HEK293 (cell line): Measurements from ENCODE around the gene PKLR.
A peak's percentile ranks its signal among the peaks of the same experiment; 100 is the strongest.

Experiments used
- YY2 ChIP-seq: fragments of 450-650 bp; formaldehyde crosslinking; IDR thresholded peaks from 2 replicates; pipeline ENCODE4 v1.5.1; 2016; ENCODE audit warnings: missing biosample characterization, missing genetic modification characterization
- ZBTB48 ChIP-seq: fragments of 450-650 bp; formaldehyde crosslinking; IDR thresholded peaks from 2 replicates; pipeline ENCODE4 v1.5.1; 2016; ENCODE audit warnings: missing biosample characterization, missing genetic modification characterization
- ZEB2 ChIP-seq: fragments of 450-650 bp; formaldehyde crosslinking; IDR thresholded peaks from 2 replicates; pipeline ENCODE4 v1.5.1; 2016; ENCODE audit warnings: missing biosample characterization, missing genetic modification characterization
- ZFP41 ChIP-seq: fragments of 450-650 bp; formaldehyde crosslinking; IDR thresholded peaks from 2 replicates; pipeline ENCODE4 v1.5.1; 2016; ENCODE audit warnings: missing biosample characterization, missing genetic modification characterization, borderline replicate concordance
- ZIC2 ChIP-seq: fragments of 450-650 bp; formaldehyde crosslinking; IDR thresholded peaks from 2 replicates; pipeline ENCODE4 v1.5.1; 2016; ENCODE audit warnings: missing biosample characterization, missing genetic modification characterization
- ZNF24 ChIP-seq: fragments of 450-650 bp; formaldehyde crosslinking; IDR thresholded peaks from 2 replicates; pipeline ENCODE4 v1.5.1; 2016; ENCODE audit warnings: missing biosample characterization, missing genetic modification characterization
- ZNF274 ChIP-seq, 2 experiments: fragments of 200-500 bp in 1 of 2; fragments of 450-650 bp in 1 of 2; sonication (Bioruptor generic) in 1 of 2; formaldehyde crosslinking in 1 of 2; IDR thresholded peaks; 2 replicates each; pipeline versions ENCODE4 v1.5.1 to v1.6.1; 2014 to 2016; ENCODE audit warnings: borderline replicate concordance in 1 of 2, inconsistent platforms in 1 of 2, low read length in 1 of 2, missing biosample characterization in 1 of 2, missing genetic modification characterization in 1 of 2
- ZNF350 ChIP-seq: fragments of 450-650 bp; formaldehyde crosslinking; IDR thresholded peaks from 2 replicates; pipeline ENCODE4 v1.5.0; 2017; ENCODE audit warnings: missing biosample characterization, mild to moderate bottlenecking, missing genetic modification characterization
- ZNF37A ChIP-seq: fragments of 450-650 bp; IDR thresholded peaks from 2 replicates; pipeline ENCODE4 v1.5.1; 2018; ENCODE audit warnings: missing biosample characterization, missing genetic modification characterization
- ZNF510 ChIP-seq: fragments of 450-650 bp; formaldehyde crosslinking; IDR thresholded peaks from 2 replicates; pipeline ENCODE4 v1.5.1; 2018; ENCODE audit warnings: mild to moderate bottlenecking, missing genetic modification characterization, missing biosample characterization; ENCODE audit not compliant: insufficient replicate concordance
- ZNF585B ChIP-seq: fragments of 450-650 bp; formaldehyde crosslinking; IDR thresholded peaks from 2 replicates; pipeline ENCODE4 v1.5.1; 2016; ENCODE audit warnings: missing biosample characterization, missing genetic modification characterization
- ZNF596 ChIP-seq: fragments of 450-650 bp; IDR thresholded peaks from 2 replicates; pipeline ENCODE4 v1.5.0; 2018; ENCODE audit warnings: missing biosample characterization, mild to moderate bottlenecking, missing genetic modification characterization, moderate library complexity
- ZNF600 ChIP-seq: fragments of 450-650 bp; formaldehyde crosslinking; IDR thresholded peaks from 2 replicates; pipeline ENCODE4 v1.5.1; 2016; ENCODE audit warnings: missing biosample characterization, missing genetic modification characterization
- ZNF658 ChIP-seq: fragments of 450-650 bp; formaldehyde crosslinking; IDR thresholded peaks from 2 replicates; pipeline ENCODE4; 2016; ENCODE audit warnings: missing biosample characterization, missing genetic modification characterization
- ZNF747 ChIP-seq: fragments of 450-650 bp; formaldehyde crosslinking; IDR thresholded peaks from 2 replicates; pipeline ENCODE4 v1.5.1; 2016; ENCODE audit warnings: missing biosample characterization, missing genetic modification characterization
- ZNF776 ChIP-seq: fragments of 450-650 bp; formaldehyde crosslinking; IDR thresholded peaks from 2 replicates; pipeline ENCODE4 v1.5.0; 2017; ENCODE audit warnings: missing biosample characterization, missing genetic modification characterization, borderline replicate concordance
- ZNF843 ChIP-seq: fragments of 450-650 bp; formaldehyde crosslinking; IDR thresholded peaks from 2 replicates; pipeline ENCODE4 v1.5.1; 2016; ENCODE audit warnings: missing biosample characterization, missing genetic modification characterization
- ZSCAN30 ChIP-seq: fragments of 450-650 bp; IDR thresholded peaks from 2 replicates; pipeline ENCODE4 v1.5.1; 2018; ENCODE audit warnings: missing biosample characterization, mild to moderate bottlenecking, missing genetic modification characterization, moderate library complexity
- ZXDB ChIP-seq: fragments of 450-650 bp; formaldehyde crosslinking; IDR thresholded peaks from 2 replicates; pipeline ENCODE4 v1.5.1; 2016; ENCODE audit warnings: missing biosample characterization, missing genetic modification characterization
- TF ChIP-seq, protein P1 (sequence below): fragments of 450-650 bp; formaldehyde crosslinking; IDR thresholded peaks from 2 replicates; pipeline ENCODE4 v1.5.1; 2016; ENCODE audit warnings: missing biosample characterization, missing genetic modification characterization, borderline replicate concordance
- TF ChIP-seq, protein P2 (sequence below): fragments of 450-650 bp; formaldehyde crosslinking; IDR thresholded peaks from 2 replicates; pipeline ENCODE4 v1.5.1; 2017; ENCODE audit warnings: missing biosample characterization, mild to moderate bottlenecking, missing genetic modification characterization, moderate library complexity
- TF ChIP-seq, protein P3 (sequence below): fragments of 450-650 bp; formaldehyde crosslinking; conservative IDR thresholded peaks from 2 replicates; pipeline ENCODE4 v1.5.1; 2016; ENCODE audit warnings: low read depth, missing biosample characterization, missing genetic modification characterization
- TF ChIP-seq, protein P4 (sequence below): fragments of 450-650 bp; formaldehyde crosslinking; IDR thresholded peaks from 2 replicates; pipeline ENCODE4 v1.5.1; 2017; ENCODE audit warnings: missing biosample characterization, missing genetic modification characterization
- TF ChIP-seq, protein P5 (sequence below): fragments of 450-650 bp; formaldehyde crosslinking; IDR thresholded peaks from 2 replicates; pipeline ENCODE4 v1.5.1; 2016; ENCODE audit warnings: missing biosample characterization, missing genetic modification characterization

The PKLR gene

DNA sequence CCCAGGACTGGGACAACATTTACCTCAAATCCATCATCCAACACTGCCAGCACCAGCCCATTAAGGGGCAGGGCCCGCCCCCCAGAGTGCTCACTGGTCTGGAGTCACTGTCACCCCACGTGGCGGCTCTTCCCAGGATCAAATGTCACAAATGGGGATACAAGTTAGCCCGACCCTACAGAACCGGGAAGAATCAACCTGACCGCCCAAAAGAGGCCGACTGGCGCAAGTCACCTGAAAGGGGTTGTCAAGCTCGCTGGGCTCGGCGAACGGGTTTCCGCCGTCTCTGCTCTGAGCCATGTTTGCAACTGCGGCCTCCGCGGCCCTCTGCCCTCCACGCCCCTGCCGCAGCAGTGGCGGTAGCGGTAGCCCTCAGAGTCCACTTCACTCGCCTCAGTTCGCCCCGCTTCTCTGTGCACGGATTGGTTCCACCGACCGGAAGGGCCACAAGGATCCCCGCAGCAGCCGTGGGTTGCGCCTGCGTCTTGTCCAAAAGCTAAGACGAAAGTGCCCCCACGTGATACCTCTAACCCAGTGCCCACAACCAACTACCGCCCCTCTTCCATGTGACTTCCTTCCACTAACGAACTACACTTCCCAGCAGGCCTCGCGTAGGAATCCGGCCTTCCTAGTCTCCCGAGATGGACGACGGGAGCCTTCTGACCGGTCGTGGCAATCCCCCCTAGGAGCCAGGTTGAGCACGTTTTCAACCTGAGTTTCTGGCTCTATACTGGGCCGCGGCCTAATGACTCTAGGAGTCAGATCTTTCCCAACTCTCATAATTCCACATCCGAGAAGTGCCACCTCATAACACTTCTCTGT lies 39.2 kb downstream of the PKLR start, which contains the start of gene SCAMP3 (continued):
- TF ChIP-seq, protein P1, sequence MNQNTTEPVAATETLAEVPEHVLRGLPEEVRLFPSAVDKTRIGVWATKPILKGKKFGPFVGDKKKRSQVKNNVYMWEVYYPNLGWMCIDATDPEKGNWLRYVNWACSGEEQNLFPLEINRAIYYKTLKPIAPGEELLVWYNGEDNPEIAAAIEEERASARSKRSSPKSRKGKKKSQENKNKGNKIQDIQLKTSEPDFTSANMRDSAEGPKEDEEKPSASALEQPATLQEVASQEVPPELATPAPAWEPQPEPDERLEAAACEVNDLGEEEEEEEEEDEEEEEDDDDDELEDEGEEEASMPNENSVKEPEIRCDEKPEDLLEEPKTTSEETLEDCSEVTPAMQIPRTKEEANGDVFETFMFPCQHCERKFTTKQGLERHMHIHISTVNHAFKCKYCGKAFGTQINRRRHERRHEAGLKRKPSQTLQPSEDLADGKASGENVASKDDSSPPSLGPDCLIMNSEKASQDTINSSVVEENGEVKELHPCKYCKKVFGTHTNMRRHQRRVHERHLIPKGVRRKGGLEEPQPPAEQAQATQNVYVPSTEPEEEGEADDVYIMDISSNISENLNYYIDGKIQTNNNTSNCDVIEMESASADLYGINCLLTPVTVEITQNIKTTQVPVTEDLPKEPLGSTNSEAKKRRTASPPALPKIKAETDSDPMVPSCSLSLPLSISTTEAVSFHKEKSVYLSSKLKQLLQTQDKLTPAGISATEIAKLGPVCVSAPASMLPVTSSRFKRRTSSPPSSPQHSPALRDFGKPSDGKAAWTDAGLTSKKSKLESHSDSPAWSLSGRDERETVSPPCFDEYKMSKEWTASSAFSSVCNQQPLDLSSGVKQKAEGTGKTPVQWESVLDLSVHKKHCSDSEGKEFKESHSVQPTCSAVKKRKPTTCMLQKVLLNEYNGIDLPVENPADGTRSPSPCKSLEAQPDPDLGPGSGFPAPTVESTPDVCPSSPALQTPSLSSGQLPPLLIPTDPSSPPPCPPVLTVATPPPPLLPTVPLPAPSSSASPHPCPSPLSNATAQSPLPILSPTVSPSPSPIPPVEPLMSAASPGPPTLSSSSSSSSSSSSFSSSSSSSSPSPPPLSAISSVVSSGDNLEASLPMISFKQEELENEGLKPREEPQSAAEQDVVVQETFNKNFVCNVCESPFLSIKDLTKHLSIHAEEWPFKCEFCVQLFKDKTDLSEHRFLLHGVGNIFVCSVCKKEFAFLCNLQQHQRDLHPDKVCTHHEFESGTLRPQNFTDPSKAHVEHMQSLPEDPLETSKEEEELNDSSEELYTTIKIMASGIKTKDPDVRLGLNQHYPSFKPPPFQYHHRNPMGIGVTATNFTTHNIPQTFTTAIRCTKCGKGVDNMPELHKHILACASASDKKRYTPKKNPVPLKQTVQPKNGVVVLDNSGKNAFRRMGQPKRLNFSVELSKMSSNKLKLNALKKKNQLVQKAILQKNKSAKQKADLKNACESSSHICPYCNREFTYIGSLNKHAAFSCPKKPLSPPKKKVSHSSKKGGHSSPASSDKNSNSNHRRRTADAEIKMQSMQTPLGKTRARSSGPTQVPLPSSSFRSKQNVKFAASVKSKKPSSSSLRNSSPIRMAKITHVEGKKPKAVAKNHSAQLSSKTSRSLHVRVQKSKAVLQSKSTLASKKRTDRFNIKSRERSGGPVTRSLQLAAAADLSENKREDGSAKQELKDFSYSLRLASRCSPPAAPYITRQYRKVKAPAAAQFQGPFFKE (tag by site-specific recombination) = no peak
- TF ChIP-seq ZNF37A (tag by site-specific recombination) = no peak
- 0 out of 2 replicates have a peak, but pooled peaks have one; percentile 25 for TF ChIP-seq YY2
- TF ChIP-seq ZNF843 (tag by site-specific recombination) = peak; percentile 53; the same call in 1 of the 2 replicates
- no peak for TF ChIP-seq ZNF350
- no peak for TF ChIP-seq ZNF510 (tag by site-specific recombination)
- TF ChIP-seq ZNF274 (IDR thresholded peaks at IDR 0.05; ENCODE audit: low read length) = no peak
- no peak for TF ChIP-seq ZNF274 (tag by site-specific recombination; IDR thresholded peaks at IDR 0.05; ENCODE audit: borderline replicate concordance)
- TF ChIP-seq ZNF600 (tag by site-specific recombination) = peak; percentile 54; the same call in 1 of the 2 replicates
- no peak for TF ChIP-seq ZNF596
- no peak for TF ChIP-seq ZNF747
- no peak for TF ChIP-seq ZNF585B (tag by site-specific recombination)
- TF ChIP-seq ZIC2 (tag by site-specific recombination) = no peak
- TF ChIP-seq ZBTB48 (tag by site-specific recombination) = no peak
- TF ChIP-seq, protein P2, sequence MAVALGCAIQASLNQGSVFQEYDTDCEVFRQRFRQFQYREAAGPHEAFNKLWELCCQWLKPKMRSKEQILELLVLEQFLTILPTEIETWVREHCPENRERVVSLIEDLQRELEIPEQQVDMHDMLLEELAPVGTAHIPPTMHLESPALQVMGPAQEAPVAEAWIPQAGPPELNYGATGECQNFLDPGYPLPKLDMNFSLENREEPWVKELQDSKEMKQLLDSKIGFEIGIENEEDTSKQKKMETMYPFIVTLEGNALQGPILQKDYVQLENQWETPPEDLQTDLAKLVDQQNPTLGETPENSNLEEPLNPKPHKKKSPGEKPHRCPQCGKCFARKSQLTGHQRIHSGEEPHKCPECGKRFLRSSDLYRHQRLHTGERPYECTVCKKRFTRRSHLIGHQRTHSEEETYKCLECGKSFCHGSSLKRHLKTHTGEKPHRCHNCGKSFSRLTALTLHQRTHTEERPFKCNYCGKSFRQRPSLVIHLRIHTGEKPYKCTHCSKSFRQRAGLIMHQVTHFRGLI (tag by site-specific recombination) = 0 out of 2 replicates have a peak, but pooled peaks have one; percentile 45
- TF ChIP-seq, protein P3, sequence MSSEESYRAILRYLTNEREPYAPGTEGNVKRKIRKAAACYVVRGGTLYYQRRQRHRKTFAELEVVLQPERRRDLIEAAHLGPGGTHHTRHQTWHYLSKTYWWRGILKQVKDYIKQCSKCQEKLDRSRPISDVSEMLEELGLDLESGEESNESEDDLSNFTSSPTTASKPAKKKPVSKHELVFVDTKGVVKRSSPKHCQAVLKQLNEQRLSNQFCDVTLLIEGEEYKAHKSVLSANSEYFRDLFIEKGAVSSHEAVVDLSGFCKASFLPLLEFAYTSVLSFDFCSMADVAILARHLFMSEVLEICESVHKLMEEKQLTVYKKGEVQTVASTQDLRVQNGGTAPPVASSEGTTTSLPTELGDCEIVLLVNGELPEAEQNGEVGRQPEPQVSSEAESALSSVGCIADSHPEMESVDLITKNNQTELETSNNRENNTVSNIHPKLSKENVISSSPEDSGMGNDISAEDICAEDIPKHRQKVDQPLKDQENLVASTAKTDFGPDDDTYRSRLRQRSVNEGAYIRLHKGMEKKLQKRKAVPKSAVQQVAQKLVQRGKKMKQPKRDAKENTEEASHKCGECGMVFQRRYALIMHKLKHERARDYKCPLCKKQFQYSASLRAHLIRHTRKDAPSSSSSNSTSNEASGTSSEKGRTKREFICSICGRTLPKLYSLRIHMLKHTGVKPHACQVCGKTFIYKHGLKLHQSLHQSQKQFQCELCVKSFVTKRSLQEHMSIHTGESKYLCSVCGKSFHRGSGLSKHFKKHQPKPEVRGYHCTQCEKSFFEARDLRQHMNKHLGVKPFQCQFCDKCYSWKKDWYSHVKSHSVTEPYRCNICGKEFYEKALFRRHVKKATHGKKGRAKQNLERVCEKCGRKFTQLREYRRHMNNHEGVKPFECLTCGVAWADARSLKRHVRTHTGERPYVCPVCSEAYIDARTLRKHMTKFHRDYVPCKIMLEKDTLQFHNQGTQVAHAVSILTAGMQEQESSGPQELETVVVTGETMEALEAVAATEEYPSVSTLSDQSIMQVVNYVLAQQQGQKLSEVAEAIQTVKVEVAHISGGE = peak; percentile 80
- TF ChIP-seq, protein P4, sequence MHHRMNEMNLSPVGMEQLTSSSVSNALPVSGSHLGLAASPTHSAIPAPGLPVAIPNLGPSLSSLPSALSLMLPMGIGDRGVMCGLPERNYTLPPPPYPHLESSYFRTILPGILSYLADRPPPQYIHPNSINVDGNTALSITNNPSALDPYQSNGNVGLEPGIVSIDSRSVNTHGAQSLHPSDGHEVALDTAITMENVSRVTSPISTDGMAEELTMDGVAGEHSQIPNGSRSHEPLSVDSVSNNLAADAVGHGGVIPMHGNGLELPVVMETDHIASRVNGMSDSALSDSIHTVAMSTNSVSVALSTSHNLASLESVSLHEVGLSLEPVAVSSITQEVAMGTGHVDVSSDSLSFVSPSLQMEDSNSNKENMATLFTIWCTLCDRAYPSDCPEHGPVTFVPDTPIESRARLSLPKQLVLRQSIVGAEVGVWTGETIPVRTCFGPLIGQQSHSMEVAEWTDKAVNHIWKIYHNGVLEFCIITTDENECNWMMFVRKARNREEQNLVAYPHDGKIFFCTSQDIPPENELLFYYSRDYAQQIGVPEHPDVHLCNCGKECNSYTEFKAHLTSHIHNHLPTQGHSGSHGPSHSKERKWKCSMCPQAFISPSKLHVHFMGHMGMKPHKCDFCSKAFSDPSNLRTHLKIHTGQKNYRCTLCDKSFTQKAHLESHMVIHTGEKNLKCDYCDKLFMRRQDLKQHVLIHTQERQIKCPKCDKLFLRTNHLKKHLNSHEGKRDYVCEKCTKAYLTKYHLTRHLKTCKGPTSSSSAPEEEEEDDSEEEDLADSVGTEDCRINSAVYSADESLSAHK = no peak
- TF ChIP-seq, protein P5, sequence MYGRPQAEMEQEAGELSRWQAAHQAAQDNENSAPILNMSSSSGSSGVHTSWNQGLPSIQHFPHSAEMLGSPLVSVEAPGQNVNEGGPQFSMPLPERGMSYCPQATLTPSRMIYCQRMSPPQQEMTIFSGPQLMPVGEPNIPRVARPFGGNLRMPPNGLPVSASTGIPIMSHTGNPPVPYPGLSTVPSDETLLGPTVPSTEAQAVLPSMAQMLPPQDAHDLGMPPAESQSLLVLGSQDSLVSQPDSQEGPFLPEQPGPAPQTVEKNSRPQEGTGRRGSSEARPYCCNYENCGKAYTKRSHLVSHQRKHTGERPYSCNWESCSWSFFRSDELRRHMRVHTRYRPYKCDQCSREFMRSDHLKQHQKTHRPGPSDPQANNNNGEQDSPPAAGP = peak; percentile 36; the same call in 1 of the 2 replicates
- no peak for TF ChIP-seq ZFP41 (tag by site-specific recombination)
- TF ChIP-seq ZNF24 (tag by site-specific recombination) = peak; percentile 65; the same call in 1 of the 2 replicates
- TF ChIP-seq ZNF776 (tag by site-specific recombination) = no peak
- TF ChIP-seq ZNF658 (tag by site-specific recombination) = no peak
- TF ChIP-seq ZXDB (tag by site-specific recombination) = peak; percentile 92
- peak; percentile 81 for TF ChIP-seq ZSCAN30
- peak; percentile 80 for TF ChIP-seq ZEB2
